ENCODE results near the gene COL10A1. TPM values are rescaled to one million over a fixed set of nuclear protein-coding genes. Genes with fewer than 3 reads are reported as not detected.
"Not testable (repeated sequence)": the region's sequence is repeated elsewhere in the genome, so short reads cannot be mapped to it uniquely, and the experiment has no call there.

Gene COL10A1
- total RNA-seq, 1 experiment from 2014 or later, result not detected

- DNase-seq (ENCODE audit: low read depth), result no peak
These were observed 2.0 kb upstream of the COL10A1 start for GRCh38 chr6:116127771-116128493.

- no peak for DNase-seq (ENCODE audit: low read depth)
These were observed 5.5 kb downstream of the COL10A1 start for GRCh38 chr6:116120430-116120829.

- peak; percentile 80 for DNase-seq (ENCODE audit: low read depth)
These were observed 7.3 kb downstream of the COL10A1 start for GRCh38 chr6:116118608-116119007.

GRCh38 chr6:116115781-116116180 is 10.2 kb downstream of the COL10A1 start:
- peak; percentile 13 for DNase-seq (ENCODE audit: low read depth)

- DNase-seq (ENCODE audit: low read depth), result no peak
These were observed 12.5 kb downstream of the COL10A1 start for GRCh38 chr6:116113386-116113785.

GRCh38 chr6:116111552-116112528 is 14.1 kb downstream of the COL10A1 start:
- DNase-seq (ENCODE audit: low read depth), result peak; percentile 12

- DNase-seq (ENCODE audit: low read depth), result no peak
These were observed 17.1 kb downstream of the COL10A1 start for GRCh38 chr6:116108836-116109235.

GRCh38 chr6:116106146-116106545 is 19.8 kb downstream of the COL10A1 start:
- no peak for DNase-seq (ENCODE audit: low read depth)

GRCh38 chr6:116105247-116105646 is 20.7 kb downstream of the COL10A1 start:
- no peak for DNase-seq (ENCODE audit: low read depth)

GRCh38 chr6:116104636-116105035 is 21.3 kb downstream of the COL10A1 start:
- no peak for DNase-seq (ENCODE audit: low read depth)

GRCh38 chr6:116102873-116103272 is 23.1 kb downstream of the COL10A1 start:
- DNase-seq (ENCODE audit: low read depth), result no peak

GRCh38 chr6:116101790-116102189 is 24.1 kb downstream of the COL10A1 start:
- no peak for DNase-seq (ENCODE audit: low read depth)

- no peak for DNase-seq (ENCODE audit: low read depth)
These were observed 24.6 kb downstream of the COL10A1 start for GRCh38 chr6:116101302-116101718.

GRCh38 chr6:116100419-116101301 is 25.3 kb downstream of the COL10A1 start, which contains the start of gene NT5DC1:
Gene NT5DC1, plus strand, starts transcription at chr6:116100853. Its CDS starts 78 bp downstream, at chr6:116100931.
- DNase-seq (ENCODE audit: low read depth), result peak; percentile 80

- no peak for DNase-seq (ENCODE audit: low read depth)
These were observed 26.9 kb downstream of the COL10A1 start for GRCh38 chr6:116099036-116099435.

- DNase-seq (ENCODE audit: low read depth), result no peak
These were observed 28.7 kb downstream of the COL10A1 start for GRCh38 chr6:116096979-116097816.

GRCh38 chr6:116096048-116096759 is 29.7 kb downstream of the COL10A1 start:
- DNase-seq (ENCODE audit: low read depth), result not testable (repeated sequence)

- no peak for DNase-seq (ENCODE audit: low read depth)
These were observed 31.9 kb downstream of the COL10A1 start for GRCh38 chr6:116094041-116094440.

- no peak for DNase-seq (ENCODE audit: low read depth)
These were observed 35.7 kb downstream of the COL10A1 start for GRCh38 chr6:116090251-116090650.

Data from HT1080 (cell line).